ENCODE data around the gene BLOC1S3. TPM values are rescaled to one million over a fixed set of nuclear protein-coding genes. Genes with fewer than 3 reads are reported as not detected.

Gene BLOC1S3
- total and polyA plus RNA-seq, 2 of the 13 experiments (the other 11 are each of a cell fraction or from before 2014, with no cell fraction given), result 4.3 to 4.8 TPM

DNA sequence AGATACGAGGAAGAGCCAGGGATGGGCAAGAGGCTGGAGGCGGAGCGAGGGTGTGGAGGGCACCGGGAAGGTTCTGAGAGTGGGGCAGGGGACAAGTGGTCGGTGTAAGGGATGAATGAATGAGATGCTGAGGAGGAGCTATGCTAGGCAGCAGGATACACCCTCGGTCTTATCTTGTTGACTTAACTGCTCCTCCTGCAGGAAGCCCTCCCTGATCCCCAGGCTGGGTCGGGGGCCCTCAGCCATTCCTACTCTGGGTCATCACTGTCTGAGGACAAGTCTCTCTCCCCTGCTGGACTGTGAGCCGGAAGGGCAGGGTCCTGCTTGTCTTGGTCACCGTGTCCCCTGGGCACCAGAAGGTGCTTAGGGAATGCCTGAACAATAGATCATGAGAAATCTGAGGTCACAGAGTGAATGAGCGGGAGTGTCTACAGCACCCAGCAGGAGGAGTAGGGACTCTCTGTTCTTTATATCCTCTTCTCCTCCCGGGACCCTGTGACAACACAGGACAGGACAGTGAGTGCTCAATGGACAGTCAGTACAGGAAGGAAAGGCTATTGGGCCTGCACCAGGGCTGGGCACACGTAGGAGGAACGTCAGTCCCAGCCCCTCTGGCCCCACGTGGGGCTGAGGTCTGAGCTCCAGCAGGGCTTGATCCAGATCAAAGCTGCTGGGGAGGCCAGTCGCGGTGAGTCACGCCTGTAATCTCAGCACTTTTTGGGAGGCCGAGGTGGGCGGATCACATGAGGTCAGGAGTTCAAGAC is 24.3 kb upstream of the BLOC1S3 start (continued):
- TF ChIP-seq ZNF646 (CRISPR knock-in tag; IDR thresholded peaks at IDR 0.05) (no peak), SMC3 (IDR thresholded peaks at IDR 0.05; ENCODE audit: low read length) (no peak; the same call in 1 of the 2 replicates), MAX (IDR thresholded peaks at IDR 0.05) (peak; percentile 68), NR2F6 (IDR thresholded peaks at IDR 0.05) (peak; percentile 67), NR2F6 (CRISPR knock-in tag; IDR thresholded peaks at IDR 0.05) (peak; percentile 93), ZNF224 (CRISPR knock-in tag; IDR thresholded peaks at IDR 0.05) (no peak), ZBTB21 (CRISPR knock-in tag; IDR thresholded peaks at IDR 0.05) (peak; percentile 71; the same call in 1 of the 2 replicates), TOE1 (CRISPR knock-in tag; IDR thresholded peaks at IDR 0.05) (no peak), ZNF510 (CRISPR knock-in tag; IDR thresholded peaks at IDR 0.05; ENCODE audit: low read depth) (no peak), MEIS1 (CRISPR knock-in tag; IDR thresholded peaks at IDR 0.05; ENCODE audit: borderline replicate concordance) (peak; percentile 58; the same call in 1 of the 2 replicates), HOXD1 (CRISPR knock-in tag; IDR thresholded peaks at IDR 0.05) (no peak), ZNF296 (CRISPR knock-in tag; conservative IDR thresholded peaks at IDR 0.05) (no peak), CREB3 (CRISPR knock-in tag; IDR thresholded peaks at IDR 0.05) (no peak), JARID2 (CRISPR knock-in tag; IDR thresholded peaks at IDR 0.05; ENCODE audit: insufficient replicate concordance) (no peak), CENPT (CRISPR knock-in tag; IDR thresholded peaks at IDR 0.05; ENCODE audit: low read depth) (no peak), SMAD1 (CRISPR knock-in tag; IDR thresholded peaks at IDR 0.05; ENCODE audit: borderline replicate concordance, low read depth) (no peak), ZNF616 (CRISPR knock-in tag; IDR thresholded peaks at IDR 0.05; ENCODE audit: low read depth) (no peak), ZNF207 (IDR thresholded peaks at IDR 0.05; ENCODE audit: borderline replicate concordance) (no peak), CCDC6 (CRISPR knock-in tag; IDR thresholded peaks at IDR 0.05) (no peak), HNRNPH1 (optimal IDR thresholded peaks at IDR 0.05; ENCODE audit: low read depth, low read length) (no peak)
- TF ChIP-seq, protein P1, sequence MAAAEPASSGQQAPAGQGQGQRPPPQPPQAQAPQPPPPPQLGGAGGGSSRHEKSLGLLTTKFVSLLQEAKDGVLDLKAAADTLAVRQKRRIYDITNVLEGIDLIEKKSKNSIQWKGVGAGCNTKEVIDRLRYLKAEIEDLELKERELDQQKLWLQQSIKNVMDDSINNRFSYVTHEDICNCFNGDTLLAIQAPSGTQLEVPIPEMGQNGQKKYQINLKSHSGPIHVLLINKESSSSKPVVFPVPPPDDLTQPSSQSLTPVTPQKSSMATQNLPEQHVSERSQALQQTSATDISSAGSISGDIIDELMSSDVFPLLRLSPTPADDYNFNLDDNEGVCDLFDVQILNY (CRISPR knock-in tag; conservative IDR thresholded peaks at IDR 0.05), result no peak
- TF ChIP-seq, protein P2, sequence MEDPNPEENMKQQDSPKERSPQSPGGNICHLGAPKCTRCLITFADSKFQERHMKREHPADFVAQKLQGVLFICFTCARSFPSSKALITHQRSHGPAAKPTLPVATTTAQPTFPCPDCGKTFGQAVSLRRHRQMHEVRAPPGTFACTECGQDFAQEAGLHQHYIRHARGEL (CRISPR knock-in tag; IDR thresholded peaks at IDR 0.05), result no peak

Data from HepG2 (cell line).